HCT116 (cell line): ENCODE data around the gene SEMA6D. TPM values are rescaled to one million over a fixed set of nuclear protein-coding genes. Genes with fewer than 3 reads are reported as not detected.

ENCODE experiments used
- ATAC-seq: fragments of 200-7000 bp; cut with Tn5 transposase; 2 replicates; pipeline ENCODE4 v1.9.1; 2020; ENCODE audit warnings: mild to moderate bottlenecking, moderate library complexity
- BruUV-seq: library from RNA; stranded (reverse); fragments of 400-500 nt; replicated peaks from 2 replicates; lab custom pipeline; 2021; lab: Mats Ljungman, UMichigan
- CTCF ChIA-PET: fragments of 300-600 bp; sonication (Branson Sonifier 250); formaldehyde crosslinking; loops from one replicate; lab custom pipeline; 2021; ENCODE audit warnings: antibody characterized with exemption; lab: Charles Lee
- POLR2A ChIA-PET: fragments of 300-600, 350-600 bp; sonication (Branson Sonifier 250); formaldehyde crosslinking; loops from one replicate; lab custom pipeline; 2021; ENCODE audit warnings: antibody characterized with exemption; lab: Charles Lee
- RAD21 ChIA-PET, 2 experiments: fragments of 300-600 bp; sonication (Branson Sonifier 250); formaldehyde crosslinking; loops; one replicate each; lab custom pipeline; 2023; ENCODE audit warnings: low total read pairs in 2 of 2; ENCODE audit not compliant: uncharacterized antibody in 2 of 2, unreplicated experiment in 2 of 2, low non-redundant PET in 1 of 2; lab: Charles Lee
- DNase-seq: peaks from one replicate; pipeline ENCODE4 v3.0.0-alpha.2; 2010; ENCODE audit warnings: low read depth, low spot score
- H2AFZ ChIP-seq: fragments of 200-600 bp; shearing (Covaris generic), sonication (generic); 2 replicates; pipeline ENCODE4 v1.6.1; 2017; ENCODE audit warnings: low read depth, mixed run types, mixed read lengths, antibody characterized with exemption, low read length; ENCODE audit not compliant: poor library complexity, severe bottlenecking
- H3K27ac ChIP-seq: 2 replicates; pipeline ENCODE4 v1.5.1; 2012; ENCODE audit warnings: low read depth, low read length
- H3K27me3 ChIP-seq: fragments of 200-600 bp; sonication (generic); 2 replicates; pipeline ENCODE4 v1.6.1; 2016; ENCODE audit warnings: mixed run types, low read length, mixed read lengths; ENCODE audit not compliant: insufficient read depth
- H3K36me3 ChIP-seq, 2 experiments: fragments of 200-500 bp in 1 of 2; fragments of 200-600 bp in 1 of 2; sonication (Bioruptor generic) in 1 of 2; sonication (generic) in 1 of 2; 2 replicates each; pipeline versions ENCODE4 v1.5.1 to v1.6.1; 2014 to 2016; ENCODE audit warnings: low read length in 2 of 2, inconsistent platforms in 1 of 2, mixed read lengths in 1 of 2, mixed run types in 1 of 2; ENCODE audit not compliant: insufficient read depth in 2 of 2, control insufficient read depth in 1 of 2
- H3K4me1 ChIP-seq, 2 experiments: fragments of 200-600 bp in 1 of 2; sonication (generic) in 1 of 2; 2 replicates each; pipeline versions ENCODE4 v1.5.1 to v1.6.1; 2012 to 2017; ENCODE audit warnings: low read length in 2 of 2, inconsistent platforms in 1 of 2, mild to moderate bottlenecking in 1 of 2, mixed read lengths in 1 of 2, mixed run types in 1 of 2, moderate library complexity in 1 of 2; ENCODE audit not compliant: insufficient read depth in 2 of 2, control insufficient read depth in 1 of 2
- H3K4me2 ChIP-seq: fragments of 200-600 bp; sonication (generic); 2 replicates; pipeline ENCODE4 v1.6.1; 2017; ENCODE audit warnings: mixed run types, low read length, mixed read lengths
- H3K4me3 ChIP-seq, 2 experiments: fragments of 200-600 bp in 1 of 2; sonication (generic) in 1 of 2; replicated peaks in 1 of 2; 2 replicates each; pipeline ENCODE4 v1.5.1; 2011 to 2016; ENCODE audit warnings: low read length in 2 of 2, control low read depth in 1 of 2, low read depth in 1 of 2, mild to moderate bottlenecking in 1 of 2, mixed read lengths in 1 of 2, mixed run types in 1 of 2
- H3K79me2 ChIP-seq: fragments of 200-600 bp; sonication (generic); 2 replicates; pipeline ENCODE4 v1.6.1; 2017; ENCODE audit warnings: mild to moderate bottlenecking, mixed run types, low read length, moderate library complexity, mixed read lengths; ENCODE audit not compliant: insufficient read depth
- H3K9ac ChIP-seq: fragments of 200-600 bp; sonication (generic); 2 replicates; pipeline ENCODE4 v1.6.1; 2016; ENCODE audit warnings: low read length, mixed read lengths
- H3K9me2 ChIP-seq: fragments of 200-600 bp; sonication (generic), shearing (Covaris generic); 2 replicates; pipeline ENCODE4 v1.6.1; 2017; ENCODE audit warnings: mixed run types, mild to moderate bottlenecking, moderate library complexity; ENCODE audit not compliant: insufficient read depth
- H3K9me3 ChIP-seq, 2 experiments: fragments of 200-500 bp in 1 of 2; fragments of 200-600 bp in 1 of 2; sonication (Bioruptor generic) in 1 of 2; sonication (generic) in 1 of 2; 2 replicates each; pipeline ENCODE4 v1.6.1; 2014 to 2017; ENCODE audit warnings: low read length in 2 of 2, mixed read lengths in 2 of 2, inconsistent platforms in 1 of 2, low read depth in 1 of 2, mild to moderate bottlenecking in 1 of 2, mixed run types in 1 of 2, moderate library complexity in 1 of 2; ENCODE audit not compliant: control insufficient read depth in 1 of 2, insufficient read depth in 1 of 2
- H4K20me1 ChIP-seq: fragments of 200-600 bp; sonication (generic), shearing (Covaris generic); 2 replicates; pipeline ENCODE4 v1.6.1; 2017; ENCODE audit warnings: mixed run types, mild to moderate bottlenecking, moderate library complexity; ENCODE audit not compliant: insufficient read depth
- CBX3 ChIP-seq: IDR thresholded peaks from 2 replicates; pipeline ENCODE4 v1.6.1; 2012; ENCODE audit warnings: low read depth
- CTCF ChIP-seq, 3 experiments: fragments of 200-600 bp in 1 of 3; sonication (generic) in 1 of 3; IDR thresholded peaks in 2 of 3; conservative IDR thresholded peaks in 1 of 3; 2 replicates each; pipeline ENCODE4 v1.5.1; 2012 to 2017; ENCODE audit warnings: low read depth in 2 of 3, low read length in 2 of 3, antibody characterized with exemption in 1 of 3, borderline replicate concordance in 1 of 3, control low read depth in 1 of 3, mild to moderate bottlenecking in 1 of 3, mixed read lengths in 1 of 3, mixed run types in 1 of 3, moderate library complexity in 1 of 3; ENCODE audit not compliant: insufficient read depth in 1 of 3
- EGR1 ChIP-seq: IDR thresholded peaks from 2 replicates; pipeline ENCODE4 v1.6.1; 2012; ENCODE audit warnings: low read depth
- EZH2phosphoT487 ChIP-seq: fragments of 200-600 bp; IDR thresholded peaks from 2 replicates; pipeline ENCODE4 v1.6.1; 2018; ENCODE audit warnings: antibody characterized with exemption, borderline replicate concordance
- FOSL1 ChIP-seq: IDR thresholded peaks from 2 replicates; pipeline ENCODE4 v1.6.1; 2012; ENCODE audit warnings: low read depth
- POLR2A ChIP-seq: IDR thresholded peaks from 2 replicates; pipeline ENCODE4 v1.7.0; 2011; ENCODE audit warnings: borderline replicate concordance; ENCODE audit not compliant: insufficient read depth, insufficient read length; ENCODE audit errors: extremely low read depth
- POLR2AphosphoS5 ChIP-seq: IDR thresholded peaks from 2 replicates; pipeline ENCODE4 v1.6.1; 2011; ENCODE audit warnings: mild to moderate bottlenecking, low read depth, low read length, moderate library complexity
- RAD21 ChIP-seq: IDR thresholded peaks from 2 replicates; pipeline ENCODE4 v1.6.1; 2012; ENCODE audit warnings: low read depth, mild to moderate bottlenecking
- SIN3A ChIP-seq: IDR thresholded peaks from 2 replicates; pipeline ENCODE4 v1.6.1; 2012; ENCODE audit warnings: low read depth
- TCF7L2 ChIP-seq: IDR thresholded peaks from 2 replicates; pipeline ENCODE4 v1.7.0; 2011; ENCODE audit warnings: borderline replicate concordance, inconsistent platforms; ENCODE audit not compliant: insufficient read depth, insufficient read length; ENCODE audit errors: extremely low read depth
- YY1 ChIP-seq: IDR thresholded peaks from 2 replicates; pipeline ENCODE4 v1.6.1; 2011; ENCODE audit warnings: low read length, low read depth, moderate library complexity, mild to moderate bottlenecking; ENCODE audit not compliant: insufficient replicate concordance; ENCODE audit errors: extremely low read depth
- intact Hi-C: fragments of 100-400 bp; cut with micrococcal nuclease; formaldehyde crosslinking; loops from 2 replicates; pipeline ENCODE4 v1.10.0; 2022
- total RNA-seq: library from RNA; stranded (reverse); gene quantifications from one replicate; pipeline ENCODE4 v1.2.1, GENCODE V29; 2021; ENCODE audit not compliant: unreplicated experiment
- TF ChIP-seq, protein P1 (sequence below): IDR thresholded peaks from 2 replicates; pipeline ENCODE4 v1.6.1; 2012
- TF ChIP-seq, protein P2 (sequence below): IDR thresholded peaks from 2 replicates; pipeline ENCODE4 v1.6.1; 2012
- TF ChIP-seq, protein P3 (sequence below): IDR thresholded peaks from 2 replicates; pipeline ENCODE4 v1.6.1; 2012; ENCODE audit warnings: low read depth

The SEMA6D gene
- total RNA-seq, 1 experiment from 2014 or later: 0.02 TPM

GRCh38 chr15:47820747-47821319 is 103.5 kb downstream of the SEMA6D start:
- Histone ChIP-seq H4K20me1 (no peaks in the 10 kb centered on the region), H3K27ac (no peak overlapping the region), H3K9me3 (peaks cover 9 to 24% of the 10 kb centered on the region in 2 experiments; a peak in 2 of 4 replicates), H3K36me3 (no peaks in the 10 kb centered on the region), H2AFZ (no peak overlapping the region), H3K4me3 (no peak overlapping the region), H3K4me1 (no peaks in the 10 kb centered on the region), H3K9ac (no peak overlapping the region), H3K9me2 (no peaks in the 10 kb centered on the region), H3K4me2 (no peak overlapping the region), H3K79me2 (no peaks in the 10 kb centered on the region), H3K27me3 (no peaks in the 10 kb centered on the region)
- ChIA-PET RAD21 (no interaction called here), POLR2A (no interaction called here), CTCF (no interaction called here)
- TF ChIP-seq TCF7L2: no peak
- TF ChIP-seq POLR2A: no peak
- TF ChIP-seq, protein P1, sequence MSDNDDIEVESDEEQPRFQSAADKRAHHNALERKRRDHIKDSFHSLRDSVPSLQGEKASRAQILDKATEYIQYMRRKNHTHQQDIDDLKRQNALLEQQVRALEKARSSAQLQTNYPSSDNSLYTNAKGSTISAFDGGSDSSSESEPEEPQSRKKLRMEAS: no peak
- TF ChIP-seq RAD21: no peak
- no peak for TF ChIP-seq EZH2phosphoT487
- TF ChIP-seq EGR1: no peak
- no peak for TF ChIP-seq CTCF (IDR thresholded peaks at IDR 0.05 in 2 of 3, conservative IDR thresholded peaks at IDR 0.05 in 1 of 3; ENCODE audit: borderline replicate concordance in 1 of 3, insufficient read depth in 1 of 3, low read depth in 2 of 3, low read length in 2 of 3)
- no peak for TF ChIP-seq CBX3
- no peak for TF ChIP-seq FOSL1
- no peak for TF ChIP-seq YY1
- TF ChIP-seq, protein P2, sequence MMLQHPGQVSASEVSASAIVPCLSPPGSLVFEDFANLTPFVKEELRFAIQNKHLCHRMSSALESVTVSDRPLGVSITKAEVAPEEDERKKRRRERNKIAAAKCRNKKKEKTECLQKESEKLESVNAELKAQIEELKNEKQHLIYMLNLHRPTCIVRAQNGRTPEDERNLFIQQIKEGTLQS: no peak
- no peak for TF ChIP-seq POLR2AphosphoS5
- TF ChIP-seq, protein P3, sequence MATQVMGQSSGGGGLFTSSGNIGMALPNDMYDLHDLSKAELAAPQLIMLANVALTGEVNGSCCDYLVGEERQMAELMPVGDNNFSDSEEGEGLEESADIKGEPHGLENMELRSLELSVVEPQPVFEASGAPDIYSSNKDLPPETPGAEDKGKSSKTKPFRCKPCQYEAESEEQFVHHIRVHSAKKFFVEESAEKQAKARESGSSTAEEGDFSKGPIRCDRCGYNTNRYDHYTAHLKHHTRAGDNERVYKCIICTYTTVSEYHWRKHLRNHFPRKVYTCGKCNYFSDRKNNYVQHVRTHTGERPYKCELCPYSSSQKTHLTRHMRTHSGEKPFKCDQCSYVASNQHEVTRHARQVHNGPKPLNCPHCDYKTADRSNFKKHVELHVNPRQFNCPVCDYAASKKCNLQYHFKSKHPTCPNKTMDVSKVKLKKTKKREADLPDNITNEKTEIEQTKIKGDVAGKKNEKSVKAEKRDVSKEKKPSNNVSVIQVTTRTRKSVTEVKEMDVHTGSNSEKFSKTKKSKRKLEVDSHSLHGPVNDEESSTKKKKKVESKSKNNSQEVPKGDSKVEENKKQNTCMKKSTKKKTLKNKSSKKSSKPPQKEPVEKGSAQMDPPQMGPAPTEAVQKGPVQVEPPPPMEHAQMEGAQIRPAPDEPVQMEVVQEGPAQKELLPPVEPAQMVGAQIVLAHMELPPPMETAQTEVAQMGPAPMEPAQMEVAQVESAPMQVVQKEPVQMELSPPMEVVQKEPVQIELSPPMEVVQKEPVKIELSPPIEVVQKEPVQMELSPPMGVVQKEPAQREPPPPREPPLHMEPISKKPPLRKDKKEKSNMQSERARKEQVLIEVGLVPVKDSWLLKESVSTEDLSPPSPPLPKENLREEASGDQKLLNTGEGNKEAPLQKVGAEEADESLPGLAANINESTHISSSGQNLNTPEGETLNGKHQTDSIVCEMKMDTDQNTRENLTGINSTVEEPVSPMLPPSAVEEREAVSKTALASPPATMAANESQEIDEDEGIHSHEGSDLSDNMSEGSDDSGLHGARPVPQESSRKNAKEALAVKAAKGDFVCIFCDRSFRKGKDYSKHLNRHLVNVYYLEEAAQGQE: no peak
- TF ChIP-seq SIN3A: no peak
- intact Hi-C loops: no loop called here
- no TSS peak for BruUV-seq
- ATAC-seq (no peak), DNase-seq (no peak)
